ENCODE results near the gene IGFN1. TPM values are rescaled to one million over a fixed set of nuclear protein-coding genes. Genes with fewer than 3 reads are reported as not detected.

IGFN1 gene
- total RNA-seq, 1 donor, result under 0.01 TPM

DNA sequence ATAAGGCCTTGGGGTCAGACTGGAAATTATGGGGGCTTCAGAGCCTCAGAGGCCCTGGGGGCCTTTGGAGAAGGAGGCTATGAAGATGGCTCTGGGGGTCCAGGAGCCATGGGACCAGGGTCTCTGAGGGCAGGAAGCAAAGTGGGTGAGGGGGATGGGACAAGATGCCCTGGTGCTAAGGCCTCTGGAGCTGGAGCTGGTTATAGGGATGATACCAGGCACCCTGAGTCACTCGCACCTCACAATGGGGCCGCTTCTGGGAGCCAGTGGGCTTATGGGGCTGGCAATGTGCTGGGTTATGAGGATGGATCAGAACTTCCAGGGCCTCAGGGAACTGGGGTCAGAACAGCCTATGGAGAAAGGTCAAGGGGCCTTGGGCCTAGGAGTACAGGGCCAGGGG lies 17.6 kb downstream of the IGFN1 start:
- no peak for DNase-seq (ENCODE audit: insufficient read length, low spot score, missing footprints)
- Histone ChIP-seq H3K36me3 (ENCODE audit: insufficient read depth, low read length) (no peaks in the 10 kb centered on the region), H3K27ac (ENCODE audit: low read depth, low read length) (no peak overlapping the region), H3K9me3 (ENCODE audit: low read depth, low read length) (no peaks in the 10 kb centered on the region), H3K79me2 (ENCODE audit: insufficient read depth, low read length) (no peaks in the 10 kb centered on the region), H4K20me1 (ENCODE audit: insufficient read depth, low read length) (no peaks in the 10 kb centered on the region), H2AFZ (ENCODE audit: low read length) (no peak overlapping the region), H3K4me1 (ENCODE audit: insufficient read depth, low read length) (no peaks in the 10 kb centered on the region), H3K27me3 (ENCODE audit: insufficient read depth, low read length) (peaks cover 40% of the 10 kb centered on the region), H3K4me2 (ENCODE audit: insufficient read depth, low read length) (no peak overlapping the region), H3K4me3 (ENCODE audit: insufficient read depth, low read length) (no peak overlapping the region)
- TF ChIP-seq, protein P1, sequence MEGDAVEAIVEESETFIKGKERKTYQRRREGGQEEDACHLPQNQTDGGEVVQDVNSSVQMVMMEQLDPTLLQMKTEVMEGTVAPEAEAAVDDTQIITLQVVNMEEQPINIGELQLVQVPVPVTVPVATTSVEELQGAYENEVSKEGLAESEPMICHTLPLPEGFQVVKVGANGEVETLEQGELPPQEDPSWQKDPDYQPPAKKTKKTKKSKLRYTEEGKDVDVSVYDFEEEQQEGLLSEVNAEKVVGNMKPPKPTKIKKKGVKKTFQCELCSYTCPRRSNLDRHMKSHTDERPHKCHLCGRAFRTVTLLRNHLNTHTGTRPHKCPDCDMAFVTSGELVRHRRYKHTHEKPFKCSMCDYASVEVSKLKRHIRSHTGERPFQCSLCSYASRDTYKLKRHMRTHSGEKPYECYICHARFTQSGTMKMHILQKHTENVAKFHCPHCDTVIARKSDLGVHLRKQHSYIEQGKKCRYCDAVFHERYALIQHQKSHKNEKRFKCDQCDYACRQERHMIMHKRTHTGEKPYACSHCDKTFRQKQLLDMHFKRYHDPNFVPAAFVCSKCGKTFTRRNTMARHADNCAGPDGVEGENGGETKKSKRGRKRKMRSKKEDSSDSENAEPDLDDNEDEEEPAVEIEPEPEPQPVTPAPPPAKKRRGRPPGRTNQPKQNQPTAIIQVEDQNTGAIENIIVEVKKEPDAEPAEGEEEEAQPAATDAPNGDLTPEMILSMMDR (IDR thresholded peaks at IDR 0.05; ENCODE audit: extremely low read depth, low read depth, low read length), result no peak

DNA sequence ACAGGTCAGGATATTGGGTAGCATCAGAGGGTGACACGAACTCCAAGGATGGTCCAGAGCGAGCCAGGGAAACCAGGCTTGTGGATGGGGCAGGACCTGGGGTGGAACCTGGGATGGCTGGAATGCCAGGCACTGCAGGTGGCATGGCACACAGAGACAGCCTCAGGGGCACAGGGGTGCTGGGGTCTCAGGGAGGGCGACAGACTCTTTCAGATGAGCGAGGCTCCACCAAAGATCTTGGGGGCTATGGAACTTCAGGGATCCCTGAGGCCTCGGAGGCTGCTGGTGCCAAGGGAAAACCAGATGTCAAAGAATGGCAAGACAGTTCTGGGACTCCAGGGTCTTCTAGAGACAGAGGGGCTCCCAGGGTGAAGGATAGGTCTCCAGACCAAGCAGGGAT lies 21.4 kb downstream of the IGFN1 start:
- no peak for DNase-seq (ENCODE audit: insufficient read length, low spot score, missing footprints)
- Histone ChIP-seq H3K36me3 (ENCODE audit: insufficient read depth, low read length) (no peaks in the 10 kb centered on the region), H3K4me3 (ENCODE audit: insufficient read depth, low read length) (no peak overlapping the region), H2AFZ (ENCODE audit: low read length) (no peak overlapping the region), H3K4me2 (ENCODE audit: insufficient read depth, low read length) (no peak overlapping the region), H3K9me3 (ENCODE audit: low read depth, low read length) (no peaks in the 10 kb centered on the region), H3K27me3 (ENCODE audit: insufficient read depth, low read length) (peaks cover 36% of the 10 kb centered on the region), H4K20me1 (ENCODE audit: insufficient read depth, low read length) (no peaks in the 10 kb centered on the region), H3K27ac (ENCODE audit: low read depth, low read length) (no peak overlapping the region), H3K79me2 (ENCODE audit: insufficient read depth, low read length) (no peaks in the 10 kb centered on the region), H3K4me1 (ENCODE audit: insufficient read depth, low read length) (no peaks in the 10 kb centered on the region)
- TF ChIP-seq, protein P1 (IDR thresholded peaks at IDR 0.05; ENCODE audit: extremely low read depth, low read depth, low read length), result no peak

DNA sequence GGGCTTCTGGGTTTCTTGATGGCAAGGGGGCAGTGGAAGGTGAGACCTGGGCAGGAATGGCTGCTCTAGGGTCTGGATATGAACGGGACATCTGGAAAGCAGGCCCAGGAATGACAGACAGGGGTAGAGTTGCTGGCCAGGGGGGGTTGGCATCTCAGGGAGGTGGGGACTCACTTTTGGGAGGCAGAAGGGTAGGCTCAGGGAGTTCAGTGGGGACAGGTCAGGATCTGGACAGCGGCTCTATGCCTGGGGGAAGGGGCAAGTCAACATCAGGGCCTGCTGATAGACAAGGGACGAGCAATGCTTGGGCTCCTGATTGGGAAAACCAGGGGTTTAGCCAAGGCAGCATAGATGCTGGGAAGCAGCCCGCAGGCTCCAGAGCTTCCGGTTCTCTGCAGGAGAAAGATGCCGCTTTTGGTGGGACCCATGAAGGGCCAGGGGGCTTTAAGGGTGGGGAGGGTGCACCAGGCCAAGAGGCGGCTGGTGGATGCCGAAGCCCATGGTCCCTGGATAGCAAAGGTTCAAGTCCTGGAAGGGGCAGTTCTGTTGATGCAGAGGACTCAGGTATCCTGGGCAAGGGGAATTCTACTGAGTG lies 21.9 kb downstream of the IGFN1 start:
- Histone ChIP-seq H3K27me3 (ENCODE audit: insufficient read depth, low read length) (peaks cover 36% of the 10 kb centered on the region), H3K27ac (ENCODE audit: low read depth, low read length) (no peak overlapping the region), H3K4me3 (ENCODE audit: insufficient read depth, low read length) (no peak overlapping the region), H3K36me3 (ENCODE audit: insufficient read depth, low read length) (no peaks in the 10 kb centered on the region), H3K79me2 (ENCODE audit: insufficient read depth, low read length) (no peaks in the 10 kb centered on the region), H4K20me1 (ENCODE audit: insufficient read depth, low read length) (no peaks in the 10 kb centered on the region), H2AFZ (ENCODE audit: low read length) (no peak overlapping the region), H3K9me3 (ENCODE audit: low read depth, low read length) (no peaks in the 10 kb centered on the region), H3K4me2 (ENCODE audit: insufficient read depth, low read length) (no peak overlapping the region), H3K4me1 (ENCODE audit: insufficient read depth, low read length) (no peaks in the 10 kb centered on the region)
- no peak for DNase-seq (ENCODE audit: insufficient read length, low spot score, missing footprints)
- TF ChIP-seq, protein P1 (IDR thresholded peaks at IDR 0.05; ENCODE audit: extremely low read depth, low read depth, low read length), result no peak

DNA sequence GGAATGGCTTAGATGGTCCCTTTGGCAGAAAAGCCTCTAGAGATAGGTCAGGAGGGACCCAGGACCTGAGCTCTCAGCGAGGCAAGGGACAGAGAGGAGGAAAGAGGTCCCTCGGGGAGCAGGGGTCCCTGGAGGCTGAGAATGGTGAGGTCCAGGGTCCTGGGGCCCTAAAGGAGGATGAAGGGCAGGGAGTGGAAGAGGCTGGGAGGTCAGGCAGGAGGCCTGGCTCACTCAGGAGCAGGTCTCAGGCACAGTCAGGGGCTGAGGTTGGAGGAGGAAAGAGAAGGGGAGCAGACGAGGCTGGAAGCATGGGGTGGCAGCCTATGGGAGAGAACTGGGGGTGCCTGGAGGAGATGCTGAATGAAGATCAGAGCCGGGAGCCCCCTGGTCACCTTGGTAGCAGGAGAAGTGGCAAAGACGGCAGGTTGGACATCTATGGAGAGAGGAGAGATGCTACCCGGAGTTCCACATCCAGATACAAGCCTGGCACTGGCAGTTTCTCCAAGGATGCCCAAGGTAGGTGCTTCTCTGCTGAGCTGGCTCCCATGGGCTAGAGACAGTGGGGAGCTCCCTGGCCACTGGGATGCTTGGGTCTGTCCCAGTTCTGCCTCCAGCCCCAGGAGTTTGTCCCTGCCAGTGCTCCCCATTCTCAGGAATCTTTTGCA lies 22.6 kb downstream of the IGFN1 start:
- no peak overlapping the region for H2AFZ ChIP-seq (ENCODE audit: low read length)
- H3K79me2 ChIP-seq (ENCODE audit: insufficient read depth, low read length), result no peaks in the 10 kb centered on the region
- TF ChIP-seq, protein P1 (IDR thresholded peaks at IDR 0.05; ENCODE audit: extremely low read depth, low read depth, low read length), result no peak
- H3K4me1 ChIP-seq (ENCODE audit: insufficient read depth, low read length), result no peaks in the 10 kb centered on the region
- no peak overlapping the region for H3K4me2 ChIP-seq (ENCODE audit: insufficient read depth, low read length)
- peaks cover 36% of the 10 kb centered on the region for H3K27me3 ChIP-seq (ENCODE audit: insufficient read depth, low read length)
- H3K4me3 ChIP-seq (ENCODE audit: insufficient read depth, low read length), result no peak overlapping the region
- H3K36me3 ChIP-seq (ENCODE audit: insufficient read depth, low read length), result no peaks in the 10 kb centered on the region
- no peak for DNase-seq (ENCODE audit: insufficient read length, low spot score, missing footprints)
- H3K27ac ChIP-seq (ENCODE audit: low read depth, low read length), result no peak overlapping the region
- H3K9me3 ChIP-seq (ENCODE audit: low read depth, low read length), result no peaks in the 10 kb centered on the region
- no peaks in the 10 kb centered on the region for H4K20me1 ChIP-seq (ENCODE audit: insufficient read depth, low read length)

All from osteoblast (primary cell).